HEK293 (cell line): Measurements from ENCODE around the gene SCN10A.

Source experiments
- BCL6B ChIP-seq: fragments of 450-650 bp; formaldehyde crosslinking; IDR thresholded peaks from 2 replicates; pipeline ENCODE4 v1.5.1; 2017; ENCODE audit warnings: missing biosample characterization, missing genetic modification characterization
- KLF7 ChIP-seq: fragments of 450-650 bp; formaldehyde crosslinking; IDR thresholded peaks from 2 replicates; pipeline ENCODE4 v1.5.1; 2016; ENCODE audit warnings: missing biosample characterization, missing genetic modification characterization, borderline replicate concordance
- MZF1 ChIP-seq: fragments of 450-650 bp; formaldehyde crosslinking; IDR thresholded peaks from 2 replicates; pipeline ENCODE4 v1.5.1; 2017; ENCODE audit warnings: missing biosample characterization, missing genetic modification characterization, borderline replicate concordance
- PRDM10 ChIP-seq: fragments of 450-650 bp; formaldehyde crosslinking; IDR thresholded peaks from 2 replicates; pipeline ENCODE4 v1.5.1; 2016; ENCODE audit warnings: missing biosample characterization, missing genetic modification characterization
- TCF7L2 ChIP-seq: IDR thresholded peaks from 2 replicates; pipeline ENCODE4 v1.6.1; 2011; ENCODE audit warnings: low read depth, mild to moderate bottlenecking, inconsistent platforms, low read length, moderate library complexity, borderline replicate concordance
- ZNF10 ChIP-seq: fragments of 450-650 bp; formaldehyde crosslinking; IDR thresholded peaks from 2 replicates; pipeline ENCODE4 v1.5.1; 2017; ENCODE audit warnings: missing biosample characterization, missing genetic modification characterization

- no peak for TF ChIP-seq KLF7 (tag by site-specific recombination)
- TF ChIP-seq BCL6B, result no peak
- no peak for TF ChIP-seq MZF1
- TF ChIP-seq PRDM10, result no peak
- no peak for TF ChIP-seq ZNF10 (tag by site-specific recombination)
- TF ChIP-seq TCF7L2, result no peak
These were observed 7.2 kb upstream of the SCN10A start for GRCh38 chr3:38823186-38823585.
